ENCODE results near the gene SLX9. TPM values are rescaled to one million over a fixed set of nuclear protein-coding genes. Genes with fewer than 3 reads are reported as not detected.

SLX9 gene
- total RNA-seq, 5 donors from 2014 or later (not counting 1 experiment from before 2014, with no cell fraction given), result 16.7 to 32.2 (median 26.7) TPM

- ATAC-seq (replicated peaks in 1 of 4) (peak; percentile 14 to 41 (median 22)), DNase-seq (no peak)
- Histone ChIP-seq H3K4me1 (ENCODE audit: control insufficient read depth in 1 of 2, extremely low read depth in 1 of 2, insufficient read depth in 2 of 2, low read length in 2 of 2) (peaks cover 3 to 36% of the 10 kb centered on the region in 2 experiments), H3K27me3 (replicated peaks in 1 of 2; ENCODE audit: control insufficient read depth in 2 of 2, extremely low read depth in 1 of 2, insufficient read depth in 2 of 2, low read length in 1 of 2) (no peaks in the 10 kb centered on the region), H3K4me3 (ENCODE audit: control insufficient read depth in 1 of 2, extremely low read depth in 1 of 2, low read length in 1 of 2) (no peak overlapping the region), H3K9me3 (no peaks in the 10 kb centered on the region), H3K27ac (ENCODE audit: low read length) (no peak overlapping the region), H3K36me3 (ENCODE audit: control insufficient read depth in 2 of 2, extremely low read depth in 1 of 2, insufficient read depth in 1 of 2, low read length in 1 of 2) (peaks cover 43 to 91% of the 10 kb centered on the region in 2 donors)
- ChIA-PET CTCF (interaction anchor here in 1 of 2 donors (0.8 to 0.9 kb wide), 2 partner anchors 30 to 40 kb away, joined by 3 read pairs; no protein-coding TSS in a partner anchor), POLR2A (interaction anchor here in 1 of 2 donors (0.7 kb wide), 1 partner anchor 393 kb away, joined by 3 read pairs; no protein-coding TSS in a partner anchor)
- Mint-ChIP-seq H3K4me3 (no peak overlapping the region), H3K27me3 (no peaks in the 10 kb centered on the region), H3K9me3 (no peaks in the 10 kb centered on the region), H3K27ac (no peak overlapping the region), H3K4me1 (peaks cover 13 to 23% (median 17%) of the 10 kb centered on the region in 3 donors), H3K36me3 (peaks cover 46% of the 10 kb centered on the region)
- WGBS (ENCODE audit: insufficient coverage), result 89% methylated on average over 7 of the region's 21 CpGs
Measured at GRCh38 chr21:44897326-44898010, 42.4 kb upstream of the SLX9 start.

GRCh38 chr21:44898011-44898488, 41.8 kb upstream of the SLX9 start:
- Mint-ChIP-seq H3K27me3 (no peaks in the 10 kb centered on the region), H3K4me3 (no peak overlapping the region), H3K9me3 (no peaks in the 10 kb centered on the region), H3K27ac (peak overlapping the region in 1 of 2 donors; percentile 22), H3K4me1 (peaks cover 10 to 22% (median 16%) of the 10 kb centered on the region in 3 donors), H3K36me3 (peaks cover 51% of the 10 kb centered on the region)
- DNase-seq (no peak), ATAC-seq (replicated peaks in 1 of 4) (no peak)
- WGBS (ENCODE audit: insufficient coverage), result 91% methylated on average over 11 of the region's 13 CpGs
- Histone ChIP-seq H3K9me3 (no peaks in the 10 kb centered on the region), H3K4me1 (ENCODE audit: control insufficient read depth in 1 of 2, extremely low read depth in 1 of 2, insufficient read depth in 2 of 2, low read length in 2 of 2) (peaks cover 0 to 33% of the 10 kb centered on the region in 2 experiments), H3K4me3 (ENCODE audit: control insufficient read depth in 1 of 2, extremely low read depth in 1 of 2, low read length in 1 of 2) (no peak overlapping the region), H3K36me3 (ENCODE audit: control insufficient read depth in 2 of 2, extremely low read depth in 1 of 2, insufficient read depth in 1 of 2, low read length in 1 of 2) (peaks cover 46 to 94% of the 10 kb centered on the region in 2 donors), H3K27me3 (replicated peaks in 1 of 2; ENCODE audit: control insufficient read depth in 2 of 2, extremely low read depth in 1 of 2, insufficient read depth in 2 of 2, low read length in 1 of 2) (no peaks in the 10 kb centered on the region), H3K27ac (ENCODE audit: low read length) (peak overlapping the region; percentile 5)
- CTCF ChIA-PET, result interaction anchor here (0.6 to 0.9 kb wide), 2 partner anchors 34 to 40 kb away, joined by 3 to 7 read pairs; no protein-coding TSS in a partner anchor
- POLR2A ChIA-PET, result interaction anchor here in 1 of 2 donors (0.7 kb wide), 1 partner anchor 392 kb away, joined by 3 read pairs; no protein-coding TSS in a partner anchor

- WGBS (ENCODE audit: insufficient coverage), result 91% methylated on average over 44 of the region's 49 CpGs
- no peak overlapping the region for H3K4me3 Mint-ChIP-seq
- H3K36me3 Mint-ChIP-seq, result peaks cover 49% of the 10 kb centered on the region
- DNase-seq (no peak), ATAC-seq (replicated peaks in 1 of 4) (no peak)
- no peaks in the 10 kb centered on the region for H3K27me3 Mint-ChIP-seq
- Histone ChIP-seq H3K9me3 (no peaks in the 10 kb centered on the region), H3K27me3 (replicated peaks in 1 of 2; ENCODE audit: control insufficient read depth in 2 of 2, extremely low read depth in 1 of 2, insufficient read depth in 2 of 2, low read length in 1 of 2) (no peaks in the 10 kb centered on the region), H3K36me3 (ENCODE audit: control insufficient read depth in 2 of 2, extremely low read depth in 1 of 2, insufficient read depth in 1 of 2, low read length in 1 of 2) (peaks cover 50 to 96% of the 10 kb centered on the region in 2 donors), H3K27ac (ENCODE audit: low read length) (no peak overlapping the region), H3K4me3 (ENCODE audit: control insufficient read depth in 1 of 2, extremely low read depth in 1 of 2, low read length in 1 of 2) (no peak overlapping the region), H3K4me1 (ENCODE audit: control insufficient read depth in 1 of 2, extremely low read depth in 1 of 2, insufficient read depth in 2 of 2, low read length in 2 of 2) (peaks cover 0 to 22% of the 10 kb centered on the region in 2 experiments)
- CTCF ChIA-PET, result interaction anchor here in 1 of 2 donors (0.6 kb wide), 1 partner anchor 33 kb away, joined by 7 read pairs; no protein-coding TSS in a partner anchor
- H3K4me1 Mint-ChIP-seq, result peaks cover 6 to 14% (median 8%) of the 10 kb centered on the region in 3 donors
- H3K27ac Mint-ChIP-seq, result no peak overlapping the region
- H3K9me3 Mint-ChIP-seq, result no peaks in the 10 kb centered on the region
- POLR2A ChIA-PET, result interaction anchor here in 1 of 2 donors (0.6 kb wide), 2 partner anchors 20 to 89 kb away, joined by 3 to 6 read pairs; no protein-coding TSS in a partner anchor
Measured at GRCh38 chr21:44898851-44899767, 40.7 kb upstream of the SLX9 start.

- Histone ChIP-seq H3K27ac (ENCODE audit: low read length) (no peak overlapping the region), H3K4me1 (ENCODE audit: control insufficient read depth in 1 of 2, extremely low read depth in 1 of 2, insufficient read depth in 2 of 2, low read length in 2 of 2) (peaks cover 0 to 17% of the 10 kb centered on the region in 2 experiments), H3K9me3 (no peaks in the 10 kb centered on the region), H3K4me3 (ENCODE audit: control insufficient read depth in 1 of 2, extremely low read depth in 1 of 2, low read length in 1 of 2) (no peak overlapping the region), H3K27me3 (replicated peaks in 1 of 2; ENCODE audit: control insufficient read depth in 2 of 2, extremely low read depth in 1 of 2, insufficient read depth in 2 of 2, low read length in 1 of 2) (no peaks in the 10 kb centered on the region), H3K36me3 (ENCODE audit: control insufficient read depth in 2 of 2, extremely low read depth in 1 of 2, insufficient read depth in 1 of 2, low read length in 1 of 2) (peaks cover 54 to 96% of the 10 kb centered on the region in 2 donors)
- H3K4me1 Mint-ChIP-seq, result peaks cover 13 to 20% (median 16%) of the 10 kb centered on the region in 3 donors
- ChIA-PET CTCF (no interaction called here), POLR2A (interaction anchor here in 1 of 2 donors (0.6 kb wide), 2 partner anchors 19 to 90 kb away, joined by 3 to 6 read pairs; no protein-coding TSS in a partner anchor)
- H3K27ac Mint-ChIP-seq, result no peak overlapping the region
- H3K36me3 Mint-ChIP-seq, result peaks cover 53% of the 10 kb centered on the region
- no peaks in the 10 kb centered on the region for H3K27me3 Mint-ChIP-seq
- H3K9me3 Mint-ChIP-seq, result no peaks in the 10 kb centered on the region
- no peak for DNase-seq
- H3K4me3 Mint-ChIP-seq, result no peak overlapping the region
- ATAC-seq (replicated peaks in 1 of 4), result no peak
- WGBS (ENCODE audit: insufficient coverage), result 96% methylated on average over 29 of the region's 37 CpGs
Measured at GRCh38 chr21:44899768-44900558, 39.9 kb upstream of the SLX9 start.

DNA sequence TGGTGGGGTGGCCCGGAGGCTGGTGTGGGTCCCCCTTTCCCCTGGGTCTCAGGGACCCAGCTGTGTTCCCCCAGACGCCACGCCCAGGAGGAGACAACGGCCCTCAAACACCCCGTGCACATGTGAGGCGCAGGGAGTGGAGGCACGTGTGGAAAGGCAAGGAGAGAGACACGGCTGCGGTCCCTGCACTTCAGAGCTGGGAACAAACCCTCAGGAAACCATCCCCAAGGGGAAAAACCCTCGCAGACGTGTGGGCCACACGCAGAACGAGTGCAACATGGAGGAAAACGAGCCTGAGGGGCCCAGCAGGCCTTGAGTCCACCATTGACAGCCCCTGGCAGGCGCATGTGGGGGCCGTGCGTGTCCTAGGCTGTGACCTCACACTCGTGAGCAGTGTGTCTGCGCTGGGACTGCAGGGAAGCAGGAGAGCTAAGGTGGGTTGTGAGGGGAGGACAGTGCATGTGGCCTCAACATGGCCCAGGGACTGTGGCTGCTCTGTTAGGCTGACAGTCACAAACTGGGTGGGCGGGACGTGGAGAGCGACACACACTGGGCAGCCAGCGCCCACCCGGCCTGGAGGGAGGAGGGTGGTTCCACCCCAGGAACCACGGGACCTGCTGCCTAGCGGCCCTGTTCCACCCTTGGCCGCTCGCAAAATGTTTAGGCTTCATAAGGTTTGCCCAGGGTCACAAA, 39.1 kb upstream of the SLX9 start:
- Mint-ChIP-seq H3K27me3 (no peaks in the 10 kb centered on the region), H3K4me3 (no peak overlapping the region), H3K36me3 (peaks cover 52% of the 10 kb centered on the region), H3K9me3 (no peaks in the 10 kb centered on the region), H3K27ac (no peak overlapping the region), H3K4me1 (peaks cover 16 to 22% (median 16%) of the 10 kb centered on the region in 3 donors)
- ChIA-PET CTCF (interaction anchor here in 1 of 2 donors (0.6 kb wide), 1 partner anchor 9 kb away, joined by 3 read pairs; no protein-coding TSS in a partner anchor), POLR2A (no interaction called here)
- Histone ChIP-seq H3K4me1 (ENCODE audit: control insufficient read depth in 1 of 2, extremely low read depth in 1 of 2, insufficient read depth in 2 of 2, low read length in 2 of 2) (peaks cover 0 to 23% of the 10 kb centered on the region in 2 experiments), H3K36me3 (ENCODE audit: control insufficient read depth in 2 of 2, extremely low read depth in 1 of 2, insufficient read depth in 1 of 2, low read length in 1 of 2) (peaks cover 56 to 99% of the 10 kb centered on the region in 2 donors), H3K4me3 (ENCODE audit: control insufficient read depth in 1 of 2, extremely low read depth in 1 of 2, low read length in 1 of 2) (no peak overlapping the region), H3K27me3 (replicated peaks in 1 of 2; ENCODE audit: control insufficient read depth in 2 of 2, extremely low read depth in 1 of 2, insufficient read depth in 2 of 2, low read length in 1 of 2) (no peaks in the 10 kb centered on the region), H3K9me3 (no peaks in the 10 kb centered on the region), H3K27ac (ENCODE audit: low read length) (no peak overlapping the region)
- no peak for DNase-seq
- no peak for ATAC-seq (replicated peaks in 1 of 4)
- 90% methylated on average over 22 of the region's 28 CpGs for WGBS (ENCODE audit: insufficient coverage)
